ENCODE data around the gene FAM47E. TPM values are rescaled to one million over a fixed set of nuclear protein-coding genes. Genes with fewer than 3 reads are reported as not detected.

The FAM47E gene
- polyA plus RNA-seq, 4 donors = 1.8 to 24.7 (median 5.3) TPM

- FAIRE-seq (no peak), DNase-seq (no peak)
- Histone ChIP-seq H3K36me3 (ENCODE audit: control insufficient read depth in 3 of 3, insufficient read depth in 2 of 3, low read depth in 1 of 3, low read length in 3 of 3) (peaks cover 0 to 19% (median 0%) of the 10 kb centered on the region in 3 donors), H3K4me3 (ENCODE audit: low read depth in 1 of 3, low read length in 3 of 3) (no peak overlapping the region), H3K9me3 (ENCODE audit: control insufficient read depth in 2 of 2, insufficient read depth in 1 of 2, low read depth in 1 of 2, low read length in 1 of 2) (no peaks in the 10 kb centered on the region), H3K27me3 (ENCODE audit: control insufficient read depth in 3 of 3, insufficient read depth in 3 of 3, low read length in 3 of 3) (no peaks in the 10 kb centered on the region), H3K4me1 (ENCODE audit: control insufficient read depth in 3 of 3, insufficient read depth in 2 of 3, low read depth in 1 of 3, low read length in 2 of 3) (no peaks in the 10 kb centered on the region), H3K27ac (ENCODE audit: low read depth in 1 of 3, low read length in 2 of 3) (no peak overlapping the region)
- 79 to 89% (median 83%) methylated on average over 6 of the region's 6 CpGs for WGBS, 3 donors
Measured at GRCh38 chr4:76265631-76266218, 14.2 kb downstream of the FAM47E start.

- Histone ChIP-seq H3K9me3 (ENCODE audit: control insufficient read depth in 2 of 2, insufficient read depth in 1 of 2, low read depth in 1 of 2, low read length in 1 of 2) (no peaks in the 10 kb centered on the region), H3K36me3 (ENCODE audit: control insufficient read depth in 3 of 3, insufficient read depth in 2 of 3, low read depth in 1 of 3, low read length in 3 of 3) (peaks cover 0 to 21% (median 0%) of the 10 kb centered on the region in 3 donors), H3K4me1 (ENCODE audit: control insufficient read depth in 3 of 3, insufficient read depth in 2 of 3, low read depth in 1 of 3, low read length in 2 of 3) (no peaks in the 10 kb centered on the region), H3K27ac (ENCODE audit: low read depth in 1 of 3, low read length in 2 of 3) (no peak overlapping the region), H3K4me3 (ENCODE audit: low read depth in 1 of 3, low read length in 3 of 3) (no peak overlapping the region), H3K27me3 (ENCODE audit: control insufficient read depth in 3 of 3, insufficient read depth in 3 of 3, low read length in 3 of 3) (no peaks in the 10 kb centered on the region)
- FAIRE-seq (no peak), DNase-seq (no peak)
- WGBS, 3 donors = 69 to 72% (median 72%) methylated on average over 3 of the region's 3 CpGs
Measured at GRCh38 chr4:76266627-76267026, 15.1 kb downstream of the FAM47E start.

GRCh38 chr4:76267811-76268210 lies 16.3 kb downstream of the FAM47E start:
- H3K27me3 ChIP-seq (ENCODE audit: control insufficient read depth in 3 of 3, insufficient read depth in 3 of 3, low read length in 3 of 3) = no peaks in the 10 kb centered on the region
- no peaks in the 10 kb centered on the region for H3K9me3 ChIP-seq (ENCODE audit: control insufficient read depth in 2 of 2, insufficient read depth in 1 of 2, low read depth in 1 of 2, low read length in 1 of 2)
- 96 to 98% (median 98%) methylated on average over 6 of the region's 6 CpGs for WGBS, 3 donors
- peaks cover 0 to 21% (median 0%) of the 10 kb centered on the region in 3 donors for H3K36me3 ChIP-seq (ENCODE audit: control insufficient read depth in 3 of 3, insufficient read depth in 2 of 3, low read depth in 1 of 3, low read length in 3 of 3)
- no peaks in the 10 kb centered on the region for H3K4me1 ChIP-seq (ENCODE audit: control insufficient read depth in 3 of 3, insufficient read depth in 2 of 3, low read depth in 1 of 3, low read length in 2 of 3)
- DNase-seq = no peak
- no peak overlapping the region for H3K27ac ChIP-seq (ENCODE audit: low read depth in 1 of 3, low read length in 2 of 3)
- FAIRE-seq = no peak
- no peak overlapping the region for H3K4me3 ChIP-seq (ENCODE audit: low read depth in 1 of 3, low read length in 3 of 3)

GRCh38 chr4:76270244-76271175 lies 19.0 kb downstream of the FAM47E start:
- Histone ChIP-seq H3K9me3 (ENCODE audit: control insufficient read depth in 2 of 2, insufficient read depth in 1 of 2, low read depth in 1 of 2, low read length in 1 of 2) (peaks cover 0 to 2% of the 10 kb centered on the region in 2 donors), H3K4me3 (ENCODE audit: low read depth in 1 of 3, low read length in 3 of 3) (no peak overlapping the region), H3K4me1 (ENCODE audit: control insufficient read depth in 3 of 3, insufficient read depth in 2 of 3, low read depth in 1 of 3, low read length in 2 of 3) (peaks cover 0 to 6% (median 0%) of the 10 kb centered on the region in 3 donors), H3K27ac (ENCODE audit: low read depth in 1 of 3, low read length in 2 of 3) (no peak overlapping the region), H3K36me3 (ENCODE audit: control insufficient read depth in 3 of 3, insufficient read depth in 2 of 3, low read depth in 1 of 3, low read length in 3 of 3) (peaks cover 0 to 10% (median 0%) of the 10 kb centered on the region in 3 donors), H3K27me3 (ENCODE audit: control insufficient read depth in 3 of 3, insufficient read depth in 3 of 3, low read length in 3 of 3) (no peaks in the 10 kb centered on the region)
- DNase-seq = no peak
- WGBS, 3 donors = 81 to 88% (median 86%) methylated on average over 11 of the region's 11 CpGs
- no peak for FAIRE-seq

- peaks cover 0 to 7% (median 0%) of the 10 kb centered on the region in 3 donors for H3K4me1 ChIP-seq (ENCODE audit: control insufficient read depth in 3 of 3, insufficient read depth in 2 of 3, low read depth in 1 of 3, low read length in 2 of 3)
- DNase-seq = no peak
- H3K4me3 ChIP-seq (ENCODE audit: low read depth in 1 of 3, low read length in 3 of 3) = no peak overlapping the region
- H3K27ac ChIP-seq (ENCODE audit: low read depth in 1 of 3, low read length in 2 of 3) = no peak overlapping the region
- peaks cover 0 to 2% of the 10 kb centered on the region in 2 donors for H3K9me3 ChIP-seq (ENCODE audit: control insufficient read depth in 2 of 2, insufficient read depth in 1 of 2, low read depth in 1 of 2, low read length in 1 of 2)
- no peaks in the 10 kb centered on the region for H3K27me3 ChIP-seq (ENCODE audit: control insufficient read depth in 3 of 3, insufficient read depth in 3 of 3, low read length in 3 of 3)
- FAIRE-seq = no peak
- peaks cover 0 to 8% (median 0%) of the 10 kb centered on the region in 3 donors for H3K36me3 ChIP-seq (ENCODE audit: control insufficient read depth in 3 of 3, insufficient read depth in 2 of 3, low read depth in 1 of 3, low read length in 3 of 3)
- 94 to 95% (median 95%) methylated on average over 6 of the region's 6 CpGs for WGBS, 3 donors
Measured at GRCh38 chr4:76271248-76271647, 19.7 kb downstream of the FAM47E start.

- H3K9me3 ChIP-seq (ENCODE audit: control insufficient read depth in 2 of 2, insufficient read depth in 1 of 2, low read depth in 1 of 2, low read length in 1 of 2) = peaks cover 0 to 2% of the 10 kb centered on the region in 2 donors
- no peak overlapping the region for H3K27ac ChIP-seq (ENCODE audit: low read depth in 1 of 3, low read length in 2 of 3)
- H3K4me1 ChIP-seq (ENCODE audit: control insufficient read depth in 3 of 3, insufficient read depth in 2 of 3, low read depth in 1 of 3, low read length in 2 of 3) = peaks cover 0 to 7% (median 0%) of the 10 kb centered on the region in 3 donors
- H3K4me3 ChIP-seq (ENCODE audit: low read depth in 1 of 3, low read length in 3 of 3) = no peak overlapping the region
- no peak for DNase-seq
- no peak for FAIRE-seq
- no peaks in the 10 kb centered on the region for H3K27me3 ChIP-seq (ENCODE audit: control insufficient read depth in 3 of 3, insufficient read depth in 3 of 3, low read length in 3 of 3)
- peaks cover 0 to 7% (median 0%) of the 10 kb centered on the region in 3 donors for H3K36me3 ChIP-seq (ENCODE audit: control insufficient read depth in 3 of 3, insufficient read depth in 2 of 3, low read depth in 1 of 3, low read length in 3 of 3)
Measured at GRCh38 chr4:76272073-76272472, 20.6 kb downstream of the FAM47E start.

- no peak for FAIRE-seq
Measured at GRCh38 chr4:76272582-76272981, 21.1 kb downstream of the FAM47E start.

DNA sequence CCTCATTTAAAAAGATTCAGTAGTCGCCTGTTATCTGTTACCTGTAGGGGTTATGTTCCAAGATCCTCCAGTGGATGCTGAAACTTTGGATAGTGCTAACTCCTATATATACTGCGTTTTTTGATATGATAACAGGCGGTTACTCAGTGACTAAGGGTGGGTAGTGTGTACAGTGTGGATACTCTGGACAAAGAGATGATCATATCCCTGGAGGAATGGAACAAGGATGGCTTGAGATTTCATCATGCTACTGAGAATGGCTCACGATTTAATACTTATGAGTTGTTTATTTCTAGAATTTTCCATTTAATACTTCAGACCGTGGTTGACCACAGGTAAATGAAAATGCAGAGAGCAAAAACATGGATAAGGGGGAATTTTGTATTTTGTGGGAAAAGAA lies 21.5 kb downstream of the FAM47E start:
- H3K27me3 ChIP-seq (ENCODE audit: control insufficient read depth in 3 of 3, insufficient read depth in 3 of 3, low read length in 3 of 3) = no peaks in the 10 kb centered on the region
- 74 to 88% (median 79%) methylated on average over 5 of the region's 5 CpGs for WGBS, 3 donors
- no peak for FAIRE-seq
- H3K9me3 ChIP-seq (ENCODE audit: control insufficient read depth in 2 of 2, insufficient read depth in 1 of 2, low read depth in 1 of 2, low read length in 1 of 2) = peaks cover 0 to 2% of the 10 kb centered on the region in 2 donors
- no peak overlapping the region for H3K27ac ChIP-seq (ENCODE audit: low read depth in 1 of 3, low read length in 2 of 3)
- H3K4me3 ChIP-seq (ENCODE audit: low read depth in 1 of 3, low read length in 3 of 3) = no peak overlapping the region
- peaks cover 0 to 5% (median 0%) of the 10 kb centered on the region in 3 donors for H3K36me3 ChIP-seq (ENCODE audit: control insufficient read depth in 3 of 3, insufficient read depth in 2 of 3, low read depth in 1 of 3, low read length in 3 of 3)
- no peak for DNase-seq
- peaks cover 0 to 8% (median 0%) of the 10 kb centered on the region in 3 donors for H3K4me1 ChIP-seq (ENCODE audit: control insufficient read depth in 3 of 3, insufficient read depth in 2 of 3, low read depth in 1 of 3, low read length in 2 of 3)

More at GRCh38 chr4:76272582-76272981, 21.1 kb downstream of the FAM47E start:
- H3K27me3 ChIP-seq (ENCODE audit: control insufficient read depth in 3 of 3, insufficient read depth in 3 of 3, low read length in 3 of 3) = no peaks in the 10 kb centered on the region
- no peak overlapping the region for H3K4me3 ChIP-seq (ENCODE audit: low read depth in 1 of 3, low read length in 3 of 3)
- H3K36me3 ChIP-seq (ENCODE audit: control insufficient read depth in 3 of 3, insufficient read depth in 2 of 3, low read depth in 1 of 3, low read length in 3 of 3) = peaks cover 0 to 5% (median 0%) of the 10 kb centered on the region in 3 donors
- peaks cover 0 to 7% (median 0%) of the 10 kb centered on the region in 3 donors for H3K4me1 ChIP-seq (ENCODE audit: control insufficient read depth in 3 of 3, insufficient read depth in 2 of 3, low read depth in 1 of 3, low read length in 2 of 3)
- 50 to 98% (median 88%) methylated on average over 1 of the region's 1 CpG for WGBS, 3 donors
- H3K9me3 ChIP-seq (ENCODE audit: control insufficient read depth in 2 of 2, insufficient read depth in 1 of 2, low read depth in 1 of 2, low read length in 1 of 2) = peaks cover 0 to 2% of the 10 kb centered on the region in 2 donors
- H3K27ac ChIP-seq (ENCODE audit: low read depth in 1 of 3, low read length in 2 of 3) = no peak overlapping the region
- DNase-seq = no peak
